Superior temporal gyrus (tissue), 1 donor: Measurements from ENCODE around the gene HRNR.

Experiments
- DNase-seq: peaks from one replicate; pipeline ENCODE4 v3.0.0-alpha.2; 2016; ENCODE audit errors: extremely low spot score

Gene HRNR

GRCh38 chr1:152188673-152189591 is 35.1 kb downstream of the HRNR start:
- DNase-seq, result no peak

DNA sequence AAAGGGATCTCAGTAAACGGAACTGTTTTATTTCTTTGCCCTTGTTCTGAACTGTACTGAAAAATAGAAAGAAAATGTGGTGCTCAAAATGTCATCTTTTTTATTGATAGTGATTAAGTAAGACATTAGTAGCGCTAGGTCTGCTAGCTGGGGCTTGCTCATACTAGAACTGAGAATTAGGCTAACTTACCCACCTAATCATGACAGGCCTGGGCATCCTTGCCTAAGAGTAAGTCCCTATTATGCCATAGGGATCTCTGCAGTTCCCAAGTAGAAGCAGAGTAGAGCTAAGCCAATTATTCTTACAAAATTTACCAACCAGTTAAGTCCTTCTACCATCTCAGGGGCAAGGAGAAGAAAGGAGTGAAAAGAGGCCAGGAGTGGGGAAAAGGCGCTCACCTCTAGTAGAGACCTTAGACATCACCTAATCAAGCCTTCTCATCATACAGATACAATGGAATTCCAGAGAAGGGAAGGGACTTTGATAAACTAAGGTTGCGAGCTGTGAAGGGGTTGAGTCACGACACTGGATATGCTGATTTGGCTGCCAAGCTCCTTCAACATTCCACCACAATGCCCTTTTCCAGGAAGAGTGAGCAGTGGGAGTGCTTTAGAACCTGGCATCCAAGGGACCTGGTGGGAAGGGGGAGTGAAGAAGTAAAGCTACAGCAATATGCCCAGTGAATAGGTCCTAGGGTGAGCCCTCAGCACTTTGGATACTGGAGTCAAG is 37.3 kb downstream of the HRNR start:
- DNase-seq, result no peak

DNA sequence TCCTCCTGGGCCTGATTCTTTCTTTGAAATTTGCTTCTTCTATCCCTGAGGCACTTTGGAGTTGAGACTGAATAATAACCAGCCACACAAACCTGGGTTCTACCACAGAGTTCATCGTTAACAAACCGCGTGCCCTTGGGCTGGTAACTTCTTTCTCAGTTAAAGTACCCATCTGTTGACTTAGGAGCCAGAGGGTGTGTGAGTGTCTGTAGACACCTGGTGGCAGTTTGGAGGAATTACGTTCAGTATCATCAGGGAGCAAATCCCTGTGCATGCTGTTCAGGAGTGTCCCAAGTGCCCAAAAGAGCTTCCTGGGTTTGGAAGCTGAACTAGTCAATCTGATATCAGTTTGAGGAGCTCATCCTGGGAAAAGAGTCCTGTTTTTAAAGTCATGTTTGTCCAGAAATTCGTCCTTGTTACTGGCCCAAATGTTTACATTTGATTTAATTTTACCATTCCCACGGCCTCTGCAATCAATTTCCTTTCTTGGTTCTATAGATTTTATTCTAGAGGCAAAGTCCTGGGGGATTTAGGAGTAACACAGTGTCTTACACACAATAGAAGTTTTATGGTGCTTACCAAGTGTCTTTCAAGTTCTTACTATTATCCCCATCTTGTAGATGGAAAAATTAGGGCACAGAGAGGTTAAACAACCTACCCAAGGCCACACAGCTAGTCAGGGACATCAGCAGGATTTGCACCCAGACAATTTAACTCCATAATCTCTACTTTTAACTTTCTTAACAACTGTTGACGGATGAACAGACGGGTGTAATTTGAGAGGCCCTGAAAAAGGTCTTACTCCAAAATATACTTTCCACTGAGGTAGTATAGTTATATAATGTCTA is 38.2 kb downstream of the HRNR start:
- DNase-seq, result peak; percentile 65

GRCh38 chr1:152182944-152183361 is 41.0 kb downstream of the HRNR start:
- DNase-seq, result no peak

DNA sequence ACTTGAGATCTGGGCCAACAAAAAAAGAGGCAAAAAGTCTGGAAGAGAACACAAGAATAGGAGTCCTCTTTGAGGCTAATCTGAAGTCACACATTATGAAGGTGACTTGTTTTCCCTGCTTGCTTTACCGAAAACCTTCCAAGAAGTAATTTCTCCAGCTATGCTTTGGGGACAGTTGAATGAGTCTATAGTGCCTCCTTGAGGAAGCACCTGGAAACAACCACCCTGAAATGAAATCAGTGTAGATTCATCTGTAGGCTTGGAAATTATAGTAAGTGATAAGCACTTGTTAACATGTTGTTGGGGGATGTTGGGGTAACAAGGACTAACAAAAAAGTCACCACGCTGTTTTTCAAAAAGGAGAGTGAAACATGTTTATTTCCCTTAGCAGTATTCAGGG is 41.6 kb downstream of the HRNR start:
- DNase-seq, result peak; percentile 49

DNA sequence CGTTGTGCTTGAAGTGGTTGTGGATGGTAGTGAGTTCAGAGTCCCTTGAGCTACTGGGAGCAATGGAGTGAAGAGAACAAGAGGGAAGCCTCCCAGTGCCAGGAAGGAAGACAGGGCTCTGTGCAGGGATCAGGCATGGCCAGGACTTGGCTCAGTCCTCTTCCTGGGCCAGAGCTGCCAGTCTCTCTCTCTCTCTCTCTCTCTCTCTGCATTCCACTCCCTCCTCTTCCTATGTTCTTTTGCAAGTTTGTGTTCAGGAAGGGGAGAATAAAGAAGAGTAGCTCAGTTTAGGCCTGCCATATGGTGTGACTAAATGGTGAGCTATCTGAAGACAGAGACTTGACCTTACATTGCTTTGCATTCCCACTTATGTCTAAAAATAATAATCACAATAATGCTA is 44.4 kb downstream of the HRNR start:
- DNase-seq, result no peak

- no peak for DNase-seq
Measured at GRCh38 chr1:152170287-152170905, 53.6 kb downstream of the HRNR start.

DNA sequence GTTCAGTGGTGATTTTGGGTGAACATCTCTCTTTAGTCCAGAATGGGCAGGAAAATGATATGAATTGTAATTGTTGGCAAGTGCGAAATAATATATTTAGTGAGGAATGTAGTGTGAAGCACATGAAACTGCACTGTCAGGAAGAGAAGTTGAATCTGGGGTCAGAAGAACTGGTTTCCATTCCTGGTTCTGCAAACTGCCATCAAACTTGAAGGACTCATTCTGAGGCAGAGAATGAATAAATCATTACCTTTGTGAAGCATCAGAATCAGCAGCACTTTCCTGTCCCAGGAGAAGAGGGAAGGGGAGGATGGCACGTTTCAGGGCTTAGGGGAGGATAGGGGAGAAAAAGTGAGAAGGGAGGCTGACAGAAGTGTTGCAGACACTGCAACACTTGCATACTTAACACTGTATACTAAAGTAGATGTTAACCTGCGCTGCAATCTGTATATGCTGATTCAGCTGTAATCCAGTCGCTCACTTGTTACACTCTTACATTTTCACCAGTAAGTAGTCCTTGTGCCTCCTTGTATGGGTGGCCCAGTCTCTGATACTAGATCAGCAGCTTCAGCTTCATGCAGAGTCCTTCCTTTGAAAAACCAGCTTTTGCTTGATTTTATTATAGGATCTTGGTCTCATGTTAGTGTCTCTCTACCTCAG is 54.5 kb downstream of the HRNR start:
- DNase-seq, result no peak

DNA sequence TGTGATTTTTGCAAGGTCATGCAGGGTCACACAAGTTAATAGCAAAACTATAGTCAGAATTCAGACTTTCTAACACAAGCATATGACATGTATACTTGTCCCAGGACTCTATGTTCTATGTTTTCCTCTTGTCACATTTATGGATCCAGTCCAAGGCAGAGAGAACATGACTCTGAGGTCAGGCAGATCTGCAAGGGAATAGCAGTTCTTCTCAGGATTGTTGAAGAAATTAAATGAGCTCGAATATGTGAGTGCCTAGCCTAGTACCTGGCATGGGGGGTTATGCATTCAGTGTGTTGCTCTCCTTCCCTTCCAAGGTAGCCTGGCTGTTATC is 55.5 kb downstream of the HRNR start:
- no peak for DNase-seq

DNA sequence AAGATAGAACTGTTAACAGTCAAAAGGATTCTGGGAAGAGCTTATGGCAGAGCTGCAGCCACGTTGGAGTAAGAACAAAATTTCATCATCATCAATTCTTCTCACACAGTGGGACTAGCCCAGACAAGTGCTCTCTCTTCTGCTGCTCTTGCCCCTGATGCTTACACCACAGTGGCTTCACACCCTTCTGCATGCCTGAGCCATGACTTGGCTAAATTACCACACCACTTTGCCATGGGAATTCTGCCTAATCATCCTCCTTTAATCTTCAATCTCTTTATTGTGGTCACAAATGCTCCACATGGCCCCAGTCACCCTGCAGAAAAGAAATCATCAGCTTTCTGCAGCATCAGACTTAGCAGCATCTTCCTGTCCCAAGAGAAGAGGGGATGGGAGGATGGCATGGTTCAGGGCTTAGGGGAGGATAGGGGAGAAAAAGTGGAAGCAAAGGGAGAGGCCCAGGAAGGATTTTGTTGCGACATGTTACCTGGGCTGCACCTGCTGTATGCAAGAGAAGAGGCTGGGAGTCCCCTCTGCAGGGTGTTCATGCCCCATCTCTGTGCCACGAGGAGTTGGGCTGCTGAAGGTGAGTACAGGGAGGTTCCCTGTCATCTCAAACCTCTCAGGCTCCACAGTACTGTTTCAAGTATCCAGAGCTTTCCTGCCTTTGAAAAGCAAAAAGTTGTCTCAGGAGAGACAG is 56.0 kb downstream of the HRNR start:
- DNase-seq, result no peak

GRCh38 chr1:152166966-152167365 is 57.0 kb downstream of the HRNR start:
- DNase-seq, result no peak

- DNase-seq, result no peak
Measured at GRCh38 chr1:152165286-152166077, 58.5 kb downstream of the HRNR start.

- DNase-seq, result no peak
Measured at GRCh38 chr1:152164517-152165136, 59.4 kb downstream of the HRNR start.

DNA sequence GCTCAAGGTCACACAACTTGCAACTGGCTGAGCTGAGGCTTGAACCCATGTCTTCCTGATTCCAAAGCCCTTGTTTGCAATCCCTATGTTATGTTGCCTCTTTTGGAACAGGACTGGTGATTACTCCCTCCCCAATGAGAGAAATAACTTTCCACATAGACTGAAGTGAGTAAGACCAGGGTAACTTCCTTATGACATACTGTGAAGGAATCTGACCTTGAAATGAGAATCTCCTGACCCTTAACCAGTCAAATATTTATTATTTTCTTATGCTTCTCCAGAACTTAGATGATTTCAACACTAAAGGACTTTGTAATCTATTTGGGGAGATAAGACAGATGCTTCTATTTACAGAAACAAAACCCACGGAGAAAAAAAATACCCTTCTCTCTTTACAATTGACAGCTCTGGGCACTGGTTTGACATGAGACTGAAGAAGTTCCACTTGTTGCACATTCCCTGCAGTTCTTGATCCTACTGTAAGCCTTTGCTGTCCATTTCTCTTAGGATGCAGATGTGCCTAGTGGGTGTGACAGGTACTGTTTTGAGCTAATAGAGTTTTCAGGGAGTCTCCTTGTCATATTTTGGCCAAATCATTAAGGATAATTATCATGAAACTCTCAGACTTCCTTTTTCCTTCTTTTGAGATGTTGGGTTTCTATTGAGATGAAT is 61.1 kb downstream of the HRNR start:
- DNase-seq, result no peak
